DLD1 (cell line): ENCODE measurements around the gene PTPN4.

Experiments used
- in situ Hi-C: cut with HindIII; loops from 2 replicates; pipeline ENCODE4 v1.10.0; 2017; ENCODE audit warnings: low sequenced_read_pairs

PTPN4 gene, protein sequence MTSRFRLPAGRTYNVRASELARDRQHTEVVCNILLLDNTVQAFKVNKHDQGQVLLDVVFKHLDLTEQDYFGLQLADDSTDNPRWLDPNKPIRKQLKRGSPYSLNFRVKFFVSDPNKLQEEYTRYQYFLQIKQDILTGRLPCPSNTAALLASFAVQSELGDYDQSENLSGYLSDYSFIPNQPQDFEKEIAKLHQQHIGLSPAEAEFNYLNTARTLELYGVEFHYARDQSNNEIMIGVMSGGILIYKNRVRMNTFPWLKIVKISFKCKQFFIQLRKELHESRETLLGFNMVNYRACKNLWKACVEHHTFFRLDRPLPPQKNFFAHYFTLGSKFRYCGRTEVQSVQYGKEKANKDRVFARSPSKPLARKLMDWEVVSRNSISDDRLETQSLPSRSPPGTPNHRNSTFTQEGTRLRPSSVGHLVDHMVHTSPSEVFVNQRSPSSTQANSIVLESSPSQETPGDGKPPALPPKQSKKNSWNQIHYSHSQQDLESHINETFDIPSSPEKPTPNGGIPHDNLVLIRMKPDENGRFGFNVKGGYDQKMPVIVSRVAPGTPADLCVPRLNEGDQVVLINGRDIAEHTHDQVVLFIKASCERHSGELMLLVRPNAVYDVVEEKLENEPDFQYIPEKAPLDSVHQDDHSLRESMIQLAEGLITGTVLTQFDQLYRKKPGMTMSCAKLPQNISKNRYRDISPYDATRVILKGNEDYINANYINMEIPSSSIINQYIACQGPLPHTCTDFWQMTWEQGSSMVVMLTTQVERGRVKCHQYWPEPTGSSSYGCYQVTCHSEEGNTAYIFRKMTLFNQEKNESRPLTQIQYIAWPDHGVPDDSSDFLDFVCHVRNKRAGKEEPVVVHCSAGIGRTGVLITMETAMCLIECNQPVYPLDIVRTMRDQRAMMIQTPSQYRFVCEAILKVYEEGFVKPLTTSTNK

DNA sequence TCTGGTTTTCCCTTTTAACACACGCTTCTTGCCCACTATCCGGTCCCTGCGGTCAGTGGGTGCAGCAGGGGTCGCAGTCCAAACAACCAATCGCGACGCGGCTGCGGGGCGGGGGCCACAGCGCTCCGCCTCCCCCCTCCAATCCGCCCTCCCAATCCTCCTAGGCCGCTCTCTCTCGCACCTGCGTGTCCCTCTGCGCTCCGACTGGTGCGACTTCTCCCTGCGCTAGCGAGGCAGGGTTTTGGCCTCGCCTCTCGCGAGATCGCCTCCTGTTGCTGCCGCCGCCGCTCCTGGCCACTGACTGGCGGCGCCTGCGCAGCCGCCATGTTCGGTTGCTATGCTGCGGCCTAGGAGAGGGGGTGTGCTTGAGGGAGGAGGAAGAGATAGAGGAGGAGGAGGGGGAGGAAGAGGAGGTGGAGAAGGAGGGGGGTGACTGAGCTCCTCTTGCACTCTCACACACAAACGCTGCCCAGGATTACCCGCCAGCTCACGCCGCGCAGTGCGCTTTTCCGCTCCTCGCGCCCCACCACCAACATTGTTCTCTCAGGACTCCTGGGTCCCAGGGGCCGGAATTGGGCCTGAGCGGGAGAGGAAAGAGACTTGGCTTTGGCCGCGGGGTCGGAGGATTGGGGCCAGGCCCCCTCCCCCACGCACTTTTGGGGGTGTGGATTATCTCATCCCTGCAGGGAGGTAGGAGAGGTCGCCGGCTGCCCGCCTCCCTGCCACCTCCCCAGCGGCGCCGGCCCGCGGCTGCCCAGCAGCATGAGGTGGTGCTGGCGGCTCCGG is at the start of gene PTPN4:
TSS of gene PTPN4 (plus strand) at position 472 of the 786 bp plus-strand sequence. CDS start 49,932 bp downstream, outside the sequence.
- in situ Hi-C loops: no loop called here

DNA sequence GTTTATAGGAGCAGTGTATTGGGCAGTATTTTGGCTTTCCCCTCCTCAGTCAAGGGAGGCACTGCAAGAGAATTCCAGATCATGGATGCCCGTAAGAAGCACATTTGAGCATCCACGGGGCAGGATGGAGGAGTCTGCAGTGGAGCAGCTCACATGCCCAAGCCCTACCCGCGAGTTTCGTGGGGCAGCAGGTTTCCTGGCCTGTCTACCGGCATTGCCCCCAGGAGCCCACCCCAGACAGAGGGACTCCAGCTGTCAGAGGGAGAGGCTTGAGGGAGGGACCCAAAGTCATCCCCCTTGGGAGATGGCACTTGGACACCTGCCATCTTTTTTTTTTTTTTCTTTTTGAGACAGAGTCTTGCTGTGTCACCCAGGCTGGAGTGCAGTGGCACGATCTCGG is 49.4 kb upstream of the PTPN4 start:
- in situ Hi-C loops: no loop called here

DNA sequence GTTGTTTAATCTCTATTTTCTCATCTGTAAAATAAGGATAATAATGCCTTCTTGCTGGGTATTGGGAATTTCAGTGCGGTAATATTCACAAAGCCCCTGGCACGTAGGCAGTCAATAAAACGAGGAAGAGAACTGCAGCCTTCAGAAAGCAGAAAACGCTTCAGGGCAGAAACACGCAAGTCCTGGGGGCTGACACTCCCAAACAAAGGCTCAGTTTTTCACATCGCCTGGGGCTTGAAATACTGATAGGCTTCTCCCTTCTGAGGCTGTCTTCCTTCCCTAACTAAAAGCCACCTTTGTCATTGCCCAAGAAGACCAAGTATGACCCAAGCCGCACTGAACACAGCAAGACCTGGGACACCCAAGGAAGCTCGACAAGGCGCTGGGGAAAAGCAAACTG is 48.4 kb upstream of the PTPN4 start:
- in situ Hi-C loops: no loop called here

DNA sequence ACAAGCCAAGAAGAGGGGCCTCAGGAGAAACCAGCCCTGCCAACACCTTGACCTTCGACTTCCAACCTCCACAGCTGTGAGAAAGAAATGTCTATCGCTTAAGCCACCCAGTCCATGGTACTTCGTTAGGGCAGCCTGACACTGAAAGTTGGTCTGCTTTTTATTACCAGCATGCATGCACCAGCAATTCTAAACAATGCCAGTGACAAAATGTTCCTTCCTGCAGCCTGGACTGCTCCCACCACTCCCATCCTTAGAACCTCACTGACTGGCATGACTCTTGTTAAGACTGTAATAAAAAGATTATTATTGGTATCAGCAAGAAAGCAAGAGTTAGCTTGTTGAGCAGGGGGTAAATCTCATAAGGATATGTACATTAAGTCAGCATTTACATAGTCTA is 47.2 kb upstream of the PTPN4 start:
- in situ Hi-C loops: no loop called here

DNA sequence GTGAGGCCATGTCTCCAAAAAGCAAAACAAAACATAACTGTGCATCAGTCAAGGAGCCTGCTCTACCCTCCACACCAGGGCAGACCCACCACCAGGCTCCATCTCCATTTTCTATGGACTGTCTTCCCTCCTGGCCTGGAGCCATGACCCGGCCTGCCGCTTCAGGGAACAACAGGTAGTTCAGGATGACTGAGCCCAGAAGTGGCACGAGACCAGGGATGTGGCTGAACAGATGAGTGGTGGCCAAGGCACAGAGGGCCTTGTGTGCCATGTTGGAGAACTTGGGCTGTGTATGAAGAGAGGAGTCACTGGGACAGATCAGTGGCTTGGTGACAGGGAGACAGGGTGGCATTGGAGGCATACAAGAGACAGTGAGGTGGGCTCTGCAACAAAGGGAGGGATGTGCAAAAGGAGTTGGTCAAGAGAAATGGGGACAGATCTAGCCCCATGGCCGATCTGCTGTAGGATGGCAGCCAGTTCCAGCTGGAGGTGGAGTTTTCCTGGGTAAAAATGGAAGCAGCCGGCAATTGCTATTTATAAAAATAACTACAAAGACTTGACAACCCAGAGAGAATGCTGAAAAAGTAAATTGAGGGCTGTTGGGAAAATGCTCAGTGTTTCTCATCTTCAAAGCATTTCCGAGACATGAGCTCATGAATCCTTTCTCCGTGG is 45.8 kb upstream of the PTPN4 start:
- in situ Hi-C loops: no loop called here

DNA sequence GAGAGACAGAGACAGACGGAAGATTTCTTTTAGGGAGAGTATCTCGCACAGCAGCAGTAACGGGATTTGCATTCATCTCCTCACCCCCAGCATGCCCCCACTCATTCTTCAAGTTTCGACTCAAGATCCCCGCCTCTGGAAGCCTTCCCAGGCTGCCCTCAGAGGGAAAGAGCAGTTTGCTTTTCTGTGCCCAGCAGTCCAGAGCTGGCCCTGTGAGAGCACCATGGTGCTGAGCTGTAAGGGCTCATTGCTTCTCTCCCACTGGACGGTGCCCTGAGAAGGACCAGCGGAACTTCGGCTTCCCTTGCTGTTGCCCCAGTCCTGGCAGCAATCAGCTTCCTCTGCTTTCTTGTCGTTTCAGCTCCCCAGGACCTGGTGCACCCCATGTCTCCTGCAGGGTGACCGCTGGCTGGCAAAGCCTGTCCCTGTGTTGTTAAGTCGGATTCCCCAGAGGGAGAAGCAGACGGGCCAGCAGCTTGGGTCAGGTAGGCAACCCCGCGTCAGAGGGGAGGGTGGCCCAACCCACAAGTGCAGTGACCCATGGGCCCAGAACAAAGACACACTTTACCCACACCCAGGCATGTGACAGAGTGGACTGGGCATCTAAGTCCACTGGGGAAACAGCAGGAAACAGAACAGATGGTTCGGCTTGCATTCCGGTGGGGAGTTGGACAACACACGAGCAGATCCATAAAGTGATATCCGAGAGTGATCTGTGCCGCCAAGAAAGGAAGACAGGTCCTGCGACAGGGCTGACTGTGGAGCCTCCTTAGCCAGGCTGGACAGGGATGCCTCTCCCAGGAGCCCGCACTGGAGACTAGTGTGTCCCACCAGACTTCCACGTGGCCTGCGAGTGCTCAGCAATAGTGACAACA is 44.1 kb upstream of the PTPN4 start:
- in situ Hi-C loops: no loop called here

DNA sequence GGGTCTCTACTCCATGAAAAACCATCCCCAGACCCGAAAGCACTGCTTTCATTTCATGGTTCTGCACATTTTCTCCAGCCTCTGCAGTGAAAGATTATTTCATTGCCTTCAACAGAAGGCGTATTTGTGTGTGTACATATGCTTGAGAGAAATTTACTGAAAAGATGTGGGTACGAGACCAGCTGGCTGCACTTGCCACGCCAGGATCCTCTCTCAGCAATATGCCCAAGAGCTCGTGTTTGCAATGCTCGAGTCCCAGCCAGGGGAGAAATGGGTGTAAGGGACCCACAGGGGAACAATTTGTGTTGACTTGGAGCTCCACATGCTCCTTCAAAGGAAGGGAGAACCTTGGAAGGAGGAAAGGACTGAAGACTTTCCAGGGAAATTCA is 43.4 kb upstream of the PTPN4 start:
- in situ Hi-C loops: no loop called here

DNA sequence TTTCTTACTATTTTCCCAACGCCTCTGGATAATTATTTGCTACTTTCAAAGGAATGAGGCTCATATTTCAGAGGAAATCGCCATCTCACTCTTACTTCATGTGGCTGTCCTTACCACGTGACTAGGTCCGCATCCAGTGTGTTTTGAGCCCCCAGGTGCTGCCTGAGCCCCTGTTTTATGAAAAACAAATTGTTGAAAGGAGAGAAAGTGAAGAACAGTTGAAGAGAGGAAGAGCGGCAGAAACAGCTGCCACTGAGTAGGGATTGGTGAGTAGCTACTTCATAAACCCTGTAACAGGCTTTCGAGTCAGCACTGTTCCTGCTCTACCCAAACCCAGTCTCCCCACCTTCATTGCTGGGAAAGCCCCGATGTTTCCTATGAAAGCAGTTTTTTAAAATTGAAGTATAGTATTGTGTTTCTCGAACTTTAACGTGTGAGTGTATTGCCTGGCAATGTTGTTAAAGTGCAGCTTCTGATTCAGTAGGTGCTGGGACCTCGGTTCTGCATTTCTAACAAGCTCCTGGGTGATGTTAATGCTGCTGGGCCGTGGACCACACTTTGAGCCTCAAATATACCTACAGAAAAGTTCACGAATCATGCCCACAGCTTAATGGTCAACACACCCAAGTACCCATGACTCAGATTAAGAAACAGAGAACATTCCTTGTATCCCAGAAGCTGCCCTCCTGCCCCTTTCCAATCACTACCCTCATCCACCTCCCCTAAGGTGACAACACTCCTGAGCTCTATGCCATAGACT is 41.0 kb upstream of the PTPN4 start:
- in situ Hi-C loops: no loop called here

DNA sequence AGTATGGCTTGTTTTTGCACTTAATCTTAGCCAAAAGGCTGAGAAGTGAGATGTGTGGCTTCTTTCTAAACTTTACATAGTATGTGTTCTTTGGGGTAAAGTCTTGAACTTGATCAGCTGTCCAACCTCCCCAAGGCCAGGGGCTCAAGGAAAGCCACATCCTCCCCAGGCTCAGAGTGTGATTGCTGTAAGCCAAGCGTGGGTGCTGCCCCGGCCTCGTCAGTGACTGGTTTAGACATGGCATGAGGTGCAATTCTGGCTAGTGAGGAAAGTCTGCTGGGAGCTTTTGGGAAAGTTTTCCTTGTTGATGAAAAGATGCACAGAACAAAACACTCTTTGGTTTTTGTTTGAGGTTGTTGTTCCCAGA is 40.5 kb upstream of the PTPN4 start:
- in situ Hi-C loops: no loop called here

DNA sequence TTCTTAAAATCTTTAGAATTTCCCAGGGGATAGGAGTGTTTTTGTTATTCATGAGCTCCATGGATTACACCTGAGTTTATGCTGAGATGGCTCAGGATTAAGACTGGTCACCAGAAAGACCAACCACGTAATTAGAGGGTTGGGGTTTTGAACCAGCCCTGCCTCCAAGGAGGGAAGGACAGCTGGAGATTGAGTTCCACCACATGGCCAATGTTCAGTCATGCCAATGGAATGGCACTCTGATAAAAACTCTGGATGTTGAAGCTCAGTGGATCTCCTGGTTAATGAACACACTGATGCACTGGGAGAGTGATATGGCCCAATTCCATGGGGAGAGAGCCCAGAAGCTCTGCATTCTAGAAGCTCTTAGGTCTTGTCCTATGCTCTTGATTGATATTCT is 38.7 kb upstream of the PTPN4 start:
- in situ Hi-C loops: no loop called here

DNA sequence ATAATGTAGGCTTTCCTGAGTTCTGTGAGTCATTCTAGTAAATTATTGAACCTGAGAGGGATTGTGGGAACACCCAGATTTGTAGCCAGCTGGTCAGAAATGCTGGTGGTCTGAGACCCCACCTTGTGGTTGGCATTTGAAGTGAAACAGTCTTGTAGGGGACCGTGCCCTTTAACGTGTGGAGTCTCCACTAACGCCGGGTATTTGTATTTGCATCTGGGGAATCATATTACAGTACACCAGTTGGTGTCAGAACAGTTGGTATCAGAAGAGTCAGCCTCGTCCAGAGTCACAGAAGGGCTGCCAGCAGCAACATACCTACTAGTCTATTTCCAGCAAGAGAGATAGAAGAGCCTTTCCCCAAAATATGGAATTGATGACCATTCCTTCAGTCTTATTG is 38.3 kb upstream of the PTPN4 start:
- in situ Hi-C loops: no loop called here

DNA sequence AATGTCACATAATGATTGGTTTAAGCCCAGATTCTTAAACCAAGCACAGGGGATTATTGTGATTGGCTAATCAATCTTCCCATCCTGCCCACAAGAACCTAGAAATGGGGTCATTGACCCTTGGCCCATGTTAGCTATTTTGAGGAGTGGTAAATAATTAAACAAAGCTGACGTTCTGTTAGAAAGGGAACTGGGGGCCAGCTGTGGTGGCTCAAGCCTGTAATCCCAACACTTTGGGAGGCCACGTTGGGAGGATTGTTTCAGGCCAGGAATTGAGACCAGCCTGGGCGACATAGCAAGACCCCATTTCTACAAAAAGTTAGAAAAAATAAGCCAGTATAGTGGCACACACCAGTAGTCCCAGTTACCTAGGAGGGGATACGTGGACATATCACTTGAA is 37.8 kb upstream of the PTPN4 start:
- in situ Hi-C loops: no loop called here

DNA sequence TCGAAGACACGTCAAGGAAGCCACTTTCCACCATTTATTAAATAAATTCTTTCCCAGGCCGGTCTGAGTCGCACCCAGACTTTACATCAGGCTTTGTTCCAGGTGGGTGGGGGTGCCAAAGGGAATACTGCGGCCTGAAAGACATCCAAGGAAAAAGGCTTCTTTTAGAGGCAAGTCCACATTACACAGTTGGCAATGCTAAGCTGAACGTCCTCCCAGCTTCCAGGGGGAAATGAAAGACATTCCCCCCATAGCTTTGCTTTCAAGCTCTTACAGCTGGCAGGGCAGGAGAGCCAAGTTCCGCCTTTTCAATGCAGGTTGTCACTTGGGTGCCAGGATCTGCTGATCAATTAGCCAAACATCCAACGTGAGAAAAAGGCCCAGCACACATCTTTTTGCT is 36.5 kb upstream of the PTPN4 start:
- in situ Hi-C loops: no loop called here

DNA sequence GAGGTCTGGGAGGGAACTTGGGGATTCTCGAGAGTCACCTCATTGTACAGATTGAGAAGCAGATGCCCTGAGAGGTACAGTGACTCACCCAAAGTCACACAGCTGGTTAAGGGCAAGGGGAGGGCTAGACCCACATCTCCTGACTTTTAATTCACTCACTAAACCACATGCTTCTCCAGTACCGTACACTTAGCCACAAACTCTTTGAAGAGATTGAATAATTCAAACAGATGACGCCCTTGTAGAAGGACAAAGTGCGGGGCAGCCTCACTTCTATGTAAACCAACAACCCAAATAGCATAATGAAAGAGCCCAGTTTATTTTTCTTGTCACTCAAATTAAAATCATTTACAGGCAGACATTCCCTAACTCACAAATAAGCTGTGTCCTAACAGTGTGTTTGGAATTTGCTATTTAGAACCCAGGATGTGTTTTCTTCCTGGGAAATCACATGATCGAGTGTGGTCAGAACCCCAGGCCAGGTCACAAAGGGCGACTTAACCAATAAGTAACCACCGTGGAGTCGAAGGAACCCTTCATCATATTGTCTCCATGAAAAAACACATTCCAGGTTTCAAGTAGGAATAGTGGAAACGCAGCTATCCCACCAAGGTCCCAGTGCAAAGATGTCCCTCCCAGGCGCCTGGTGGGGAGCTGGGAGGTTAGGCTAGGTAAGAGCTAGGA is 35.8 kb upstream of the PTPN4 start:
- in situ Hi-C loops: no loop called here

DNA sequence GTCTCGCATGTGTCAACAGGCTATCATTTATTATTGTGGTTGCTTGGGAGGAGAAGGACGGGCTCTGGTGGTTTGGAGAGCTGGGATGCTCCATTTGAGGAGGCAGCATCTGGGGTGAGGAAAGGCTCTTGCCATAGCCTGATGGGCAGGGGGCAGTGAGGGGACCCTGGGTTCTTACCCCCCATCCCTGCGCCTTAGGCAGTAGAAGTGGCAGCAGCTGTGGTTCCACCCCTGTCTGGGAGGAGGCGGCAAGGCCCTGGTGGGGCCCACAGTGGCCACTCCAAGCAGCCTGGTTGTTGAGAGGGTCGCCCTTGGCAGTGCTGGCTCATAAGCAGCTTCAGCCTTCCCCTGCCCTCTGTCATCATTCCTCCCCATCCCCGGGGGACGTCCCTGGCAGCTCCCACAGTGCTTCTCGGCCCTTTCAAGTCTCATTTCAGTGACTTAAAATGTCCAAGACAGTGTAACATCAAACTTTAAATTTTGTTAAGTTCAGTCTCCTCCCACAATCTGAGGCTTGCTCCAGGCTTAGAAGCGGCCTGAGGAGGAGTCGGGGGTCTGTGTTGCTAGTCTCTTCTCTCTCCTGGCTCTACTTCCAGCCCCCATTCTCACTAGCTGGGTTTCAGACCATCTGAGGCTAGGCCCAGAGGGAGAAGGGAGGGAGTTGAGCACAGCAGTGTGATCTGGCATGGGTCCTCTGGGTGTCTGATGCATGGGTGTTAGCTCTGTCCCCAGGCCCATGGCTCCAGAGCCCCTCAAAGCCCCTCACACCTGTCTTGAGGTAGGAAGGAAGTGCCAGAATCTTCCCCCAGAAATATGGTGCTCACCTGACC is 34.9 kb upstream of the PTPN4 start:
- in situ Hi-C loops: no loop called here

DNA sequence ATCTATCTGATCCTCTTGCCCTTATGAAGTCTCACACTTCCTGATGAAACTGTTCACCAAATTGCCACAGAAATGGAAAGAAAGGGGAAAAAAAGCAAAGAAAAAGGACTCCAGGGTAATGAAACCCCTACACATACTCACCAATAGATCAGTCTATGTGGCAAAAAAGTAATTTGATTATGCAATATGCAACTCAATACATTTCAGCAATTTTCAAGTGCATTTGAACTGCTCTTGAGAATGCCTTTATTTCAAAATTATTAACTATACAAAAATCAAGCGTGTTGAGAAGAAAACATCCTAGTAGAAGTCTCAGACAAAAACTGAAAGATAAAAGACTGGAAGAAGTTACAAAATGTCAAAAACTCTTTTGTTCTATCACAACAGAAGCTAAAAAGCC is 32.2 kb upstream of the PTPN4 start:
- in situ Hi-C loops: no loop called here

DNA sequence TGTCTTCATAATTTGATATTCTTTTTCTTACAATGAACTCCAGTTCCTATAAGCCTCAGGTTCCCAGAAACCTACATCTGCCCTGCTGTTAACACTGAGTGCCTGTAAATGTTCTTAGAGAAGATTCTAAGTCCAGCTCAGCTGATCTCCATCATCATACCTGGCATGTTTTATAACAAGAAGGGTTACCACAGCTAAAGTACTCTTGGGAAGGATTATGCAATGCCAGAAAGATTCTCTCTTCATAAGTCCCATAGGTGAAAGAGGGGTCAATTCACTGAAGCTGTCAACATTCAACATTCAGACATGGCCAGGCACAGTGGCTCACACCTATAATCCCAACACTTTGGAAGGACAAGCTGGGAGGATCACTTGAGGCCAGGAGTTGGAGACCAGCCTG is 31.3 kb upstream of the PTPN4 start:
- in situ Hi-C loops: no loop called here
